Mucosa of descending colon (tissue), 3 donors: ENCODE data around the gene RMND5A. TPM values are rescaled to one million over a fixed set of nuclear protein-coding genes. Genes with fewer than 3 reads are reported as not detected.
A peak's percentile ranks its signal among the peaks of the same experiment; 100 is the strongest.

ENCODE experiments used
- ATAC-seq: fragments of 200-7000 bp; cut with Tn5 transposase; one replicate; pipeline ENCODE4 v1.9.1; 2020; ENCODE audit warnings: mild to moderate bottlenecking, moderate library complexity
- DNase-seq, 3 donors: peaks; one replicate each; pipeline ENCODE4 v3.0.0-alpha.2; 2020
- H3K36me3 ChIP-seq: fragments of 200-600 bp; one replicate; pipeline ENCODE4 v1.8.0; 2021; ENCODE audit warnings: low read depth, mild to moderate bottlenecking
- H3K4me1 ChIP-seq: fragments of 200-600 bp; one replicate; pipeline ENCODE4 v1.8.0; 2021; ENCODE audit warnings: low read depth, mild to moderate bottlenecking
- H3K4me3 ChIP-seq: fragments of 200-600 bp; one replicate; pipeline ENCODE4 v1.8.0; 2021; ENCODE audit warnings: mild to moderate bottlenecking
- H3K9me3 ChIP-seq: fragments of 200-600 bp; one replicate; pipeline ENCODE4 v1.8.0; 2021; ENCODE audit warnings: mild to moderate bottlenecking
- CTCF ChIP-seq: fragments of 200-600 bp; IDR thresholded peaks from one replicate; pipeline ENCODE4 v1.8.0; 2022; ENCODE audit warnings: antibody characterized with exemption, mild to moderate bottlenecking
- intact Hi-C, 2 donors: fragments of 100-400 bp; cut with DNase I in 1 of 2; cut with micrococcal nuclease in 1 of 2; formaldehyde crosslinking; loops; one replicate each; pipeline versions ENCODE4 v1.11.0 to v1.11.1; 2022; cut with DNase I, micrococcal nuclease
- total RNA-seq, 3 donors: library from RNA; stranded (reverse); fragmentation: NEBNext Ultra II Directional in 2 of 3; extraction: Animal tissue kit (Norgen Biotek cat#: 25700) in 2 of 3; gene quantifications; one replicate each; pipeline versions ENCODE4 v1.2.1 to v1.2.4, GENCODE V29; 2021 to 2023
- donor health status: DM: no; HTN: no; CAD: no; lungs with moderate emphysema.
- donor health status: DM: no; HTN: no; CAD: no.
- donor health status: DM: no; HTN: yes; CAD: no.

The RMND5A gene
- total RNA-seq, 3 donors from 2014 or later = 69.2 to 93.0 (median 73.8) TPM

- Histone ChIP-seq H3K4me1 (no peaks in the 10 kb centered on the region), H3K9me3 (no peaks in the 10 kb centered on the region), H3K36me3 (no peaks in the 10 kb centered on the region), H3K4me3 (no peak overlapping the region)
- DNase-seq (no peak), ATAC-seq (no peak)
- intact Hi-C loops = no loop called here
- TF ChIP-seq CTCF = no peak
Measured at GRCh38 chr2:86686905-86687304, 33.2 kb upstream of the RMND5A start.

- Histone ChIP-seq H3K4me1 (no peaks in the 10 kb centered on the region), H3K9me3 (peaks cover 25% of the 10 kb centered on the region), H3K4me3 (no peak overlapping the region), H3K36me3 (no peaks in the 10 kb centered on the region)
- intact Hi-C loops = no loop called here
- no peak for TF ChIP-seq CTCF
- ATAC-seq (peak; percentile 89), DNase-seq (peak in 1 of 3 donors; percentile 38)
Measured at GRCh38 chr2:86695053-86695691, 24.9 kb upstream of the RMND5A start.

DNA sequence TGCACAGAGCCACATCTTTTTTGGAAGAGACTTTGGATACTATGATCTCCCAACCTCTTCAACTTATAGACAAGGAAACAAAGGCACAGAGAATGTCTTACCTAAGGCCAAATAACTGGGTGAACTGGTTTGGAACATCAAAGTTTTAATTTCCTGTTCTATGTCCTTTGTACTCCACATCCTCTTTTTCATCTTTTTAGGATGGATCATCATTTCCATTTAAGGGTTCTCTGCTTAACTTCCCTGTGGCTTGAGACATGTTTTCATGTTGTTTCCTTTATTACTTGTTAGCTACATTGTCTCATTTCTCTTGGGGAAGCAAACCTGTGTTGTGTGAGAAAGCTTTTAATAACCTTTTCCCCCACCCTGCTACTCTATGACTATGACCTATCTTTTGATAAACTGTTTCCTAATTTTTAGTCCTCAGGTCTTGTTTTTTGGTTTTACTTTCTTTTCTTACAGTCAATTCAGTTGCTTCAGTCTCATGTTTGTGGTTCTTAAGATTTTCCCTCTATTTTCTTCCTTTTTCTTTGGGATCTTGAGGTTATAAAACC lies 22.5 kb upstream of the RMND5A start:
- no peaks in the 10 kb centered on the region for H3K36me3 ChIP-seq
- DNase-seq = no peak
- H3K4me1 ChIP-seq = no peaks in the 10 kb centered on the region
- no peak for TF ChIP-seq CTCF
- ATAC-seq = peak; percentile 18
- H3K9me3 ChIP-seq = peaks cover 22% of the 10 kb centered on the region
- intact Hi-C loops = no loop called here
- no peak overlapping the region for H3K4me3 ChIP-seq

- Histone ChIP-seq H3K4me3 (no peak overlapping the region), H3K4me1 (peaks cover 5% of the 10 kb centered on the region), H3K36me3 (no peaks in the 10 kb centered on the region), H3K9me3 (peaks cover 1% of the 10 kb centered on the region)
- ATAC-seq = no peak
- intact Hi-C loops = no loop called here
- no peak for TF ChIP-seq CTCF
- no peak for DNase-seq
Measured at GRCh38 chr2:86700690-86701089, 19.4 kb upstream of the RMND5A start.

GRCh38 chr2:86703704-86704361 lies 16.3 kb upstream of the RMND5A start:
- Histone ChIP-seq H3K4me1 (peaks cover 5% of the 10 kb centered on the region), H3K4me3 (no peak overlapping the region), H3K9me3 (no peaks in the 10 kb centered on the region), H3K36me3 (no peaks in the 10 kb centered on the region)
- DNase-seq (peak in 2 of 3 donors; percentile 60 to 81), ATAC-seq (peak; percentile 52)
- TF ChIP-seq CTCF = no peak
- intact Hi-C loops = no loop called here
